Superior temporal gyrus (tissue), 1 donor: ENCODE measurements around the gene IFNG.

Experiments
- DNase-seq: peaks from one replicate; pipeline ENCODE4 v3.0.0-alpha.2; 2016; ENCODE audit errors: extremely low spot score

The IFNG gene

DNA sequence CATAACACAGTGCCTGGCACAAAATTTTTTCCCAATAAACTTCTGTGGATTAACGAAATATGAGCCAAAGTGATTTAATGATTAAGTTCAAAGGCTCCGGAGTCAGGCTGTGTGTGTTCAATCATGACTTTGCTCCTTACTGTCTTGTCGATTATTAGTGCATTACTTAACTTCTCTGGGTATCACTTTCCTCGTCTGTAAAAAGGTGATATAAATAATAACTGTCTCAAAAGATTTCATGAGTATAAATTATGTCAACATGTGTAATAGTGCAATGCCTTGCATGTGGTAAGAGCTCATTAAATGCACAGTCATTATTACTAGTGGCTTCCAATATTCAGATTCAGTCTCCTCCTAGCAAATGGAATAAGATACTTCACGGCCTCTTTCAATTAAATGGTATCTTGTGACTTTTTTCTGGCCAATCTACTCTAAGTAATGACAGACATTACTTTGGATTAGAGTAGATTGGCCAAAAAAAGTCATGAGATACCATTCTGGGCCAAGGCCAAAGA, 6.8 kb upstream of the IFNG start:
- DNase-seq = no peak

DNA sequence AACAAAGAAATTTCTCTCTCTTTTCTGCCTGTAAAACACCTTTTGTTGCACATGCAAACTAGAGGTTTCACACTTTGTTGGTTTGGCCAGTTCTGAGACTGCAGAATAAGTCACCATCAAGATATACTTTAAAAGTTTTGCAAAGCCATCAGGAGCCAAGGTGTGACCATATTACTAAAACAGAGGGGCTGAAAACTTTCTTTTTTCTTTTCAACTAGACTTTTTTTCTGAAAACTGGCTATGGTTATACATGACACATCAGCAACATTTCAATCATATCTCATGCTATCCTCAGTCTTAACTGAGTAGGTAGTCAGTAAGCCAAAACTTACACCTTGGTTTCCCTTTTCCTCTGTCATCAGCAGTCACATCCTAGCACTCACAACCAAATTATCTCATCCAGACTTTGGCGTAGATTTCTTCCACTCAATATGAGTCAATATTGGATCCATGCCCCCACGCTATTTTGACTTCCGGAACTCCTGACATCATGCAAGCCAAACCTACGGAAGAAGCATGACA, 4.1 kb upstream of the IFNG start:
- DNase-seq = no peak

DNA sequence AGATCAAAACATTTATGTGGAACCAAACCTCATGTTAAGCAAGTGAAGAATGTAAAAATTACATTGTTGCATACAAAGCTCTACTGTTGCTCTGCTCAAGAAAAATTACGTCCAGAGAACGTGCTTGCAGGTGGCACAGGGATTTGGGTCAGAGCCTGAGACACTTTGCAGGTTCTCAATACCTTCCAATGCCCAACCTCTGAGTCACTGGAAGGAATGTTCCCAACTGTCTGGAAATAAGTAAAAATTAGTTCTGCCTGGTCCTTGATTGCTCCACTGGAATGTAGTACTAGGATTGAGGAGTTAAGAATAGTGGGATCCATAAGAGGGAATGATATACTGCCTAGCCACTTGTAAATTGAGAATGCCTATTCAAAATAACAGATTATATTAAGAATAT, 2.8 kb upstream of the IFNG start:
- no peak for DNase-seq

DNA sequence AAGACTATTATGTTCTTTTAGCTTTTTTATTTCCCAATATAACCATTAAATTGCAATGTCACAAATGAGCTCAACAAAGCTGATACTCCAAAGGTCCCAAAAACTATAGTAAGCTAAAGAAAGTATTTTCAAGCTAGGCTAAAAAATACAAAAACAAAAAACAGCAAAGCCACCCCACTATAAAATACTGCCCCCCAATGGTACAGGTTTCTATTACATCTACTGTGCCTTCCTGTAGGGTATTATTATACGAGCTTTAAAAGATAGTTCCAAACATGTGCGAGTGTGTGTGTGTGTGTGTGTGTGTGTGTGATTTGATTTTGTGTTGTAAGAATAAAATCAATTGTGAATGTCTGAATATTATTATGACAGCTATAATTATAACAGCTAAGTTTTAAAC, 1.1 kb downstream of the IFNG start:
- DNase-seq = no peak

DNA sequence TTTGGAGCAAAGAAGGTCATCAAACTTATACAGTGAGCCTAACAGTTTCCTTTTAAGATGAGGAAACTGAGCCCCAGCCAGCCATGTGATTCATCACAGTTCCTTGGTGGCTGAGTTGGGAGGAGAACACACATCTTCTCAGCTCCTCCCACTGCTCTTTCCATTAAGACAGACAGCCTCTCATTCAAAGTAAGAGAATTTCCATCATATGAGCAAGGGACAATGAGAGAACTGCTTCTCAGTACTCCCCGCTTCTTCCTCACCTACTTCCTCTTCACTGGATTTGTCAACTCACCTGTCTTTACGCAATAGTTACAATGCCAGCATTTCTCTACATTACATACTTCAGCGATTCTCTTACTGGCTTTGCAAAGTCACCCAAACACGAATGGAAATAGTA, 2.2 kb downstream of the IFNG start:
- no peak for DNase-seq

DNA sequence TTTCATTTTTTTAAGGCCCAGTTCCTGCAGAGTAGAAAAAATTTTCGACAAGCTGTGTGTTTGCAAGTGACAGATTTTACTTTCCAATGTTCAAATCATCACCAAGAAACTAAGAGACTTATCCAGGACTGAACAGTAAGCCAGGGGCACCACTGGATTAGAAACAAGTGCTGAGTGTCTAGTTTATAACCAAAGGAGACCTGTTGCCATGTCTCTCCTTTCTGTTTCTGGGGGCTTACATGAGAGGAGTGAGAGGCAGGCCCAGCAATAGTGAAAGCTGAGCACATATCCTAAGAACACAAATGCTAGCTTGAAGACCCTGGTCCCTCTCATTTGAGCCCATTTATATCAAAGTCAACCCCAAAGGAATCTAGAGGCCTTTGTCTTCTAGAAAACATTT, 2.9 kb downstream of the IFNG start:
- DNase-seq = no peak

DNA sequence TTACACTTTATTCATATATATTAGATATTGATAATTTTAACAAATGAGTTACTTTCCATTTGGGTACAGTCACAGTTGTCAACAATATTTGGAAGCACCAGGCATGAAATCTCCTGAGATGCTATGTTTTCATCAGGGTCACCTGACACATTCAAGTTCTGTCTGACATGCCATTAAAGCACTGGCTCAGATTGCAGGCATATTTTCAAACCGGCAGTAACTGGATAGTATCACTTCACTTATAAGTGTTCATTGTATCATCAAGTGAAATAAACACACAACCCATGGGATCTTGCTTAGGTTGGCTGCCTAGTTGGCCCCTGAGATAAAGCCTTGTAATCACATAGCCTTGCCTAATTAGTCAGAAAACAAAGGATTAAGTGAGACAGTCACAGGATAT, 4.8 kb downstream of the IFNG start:
- no peak for DNase-seq

DNA sequence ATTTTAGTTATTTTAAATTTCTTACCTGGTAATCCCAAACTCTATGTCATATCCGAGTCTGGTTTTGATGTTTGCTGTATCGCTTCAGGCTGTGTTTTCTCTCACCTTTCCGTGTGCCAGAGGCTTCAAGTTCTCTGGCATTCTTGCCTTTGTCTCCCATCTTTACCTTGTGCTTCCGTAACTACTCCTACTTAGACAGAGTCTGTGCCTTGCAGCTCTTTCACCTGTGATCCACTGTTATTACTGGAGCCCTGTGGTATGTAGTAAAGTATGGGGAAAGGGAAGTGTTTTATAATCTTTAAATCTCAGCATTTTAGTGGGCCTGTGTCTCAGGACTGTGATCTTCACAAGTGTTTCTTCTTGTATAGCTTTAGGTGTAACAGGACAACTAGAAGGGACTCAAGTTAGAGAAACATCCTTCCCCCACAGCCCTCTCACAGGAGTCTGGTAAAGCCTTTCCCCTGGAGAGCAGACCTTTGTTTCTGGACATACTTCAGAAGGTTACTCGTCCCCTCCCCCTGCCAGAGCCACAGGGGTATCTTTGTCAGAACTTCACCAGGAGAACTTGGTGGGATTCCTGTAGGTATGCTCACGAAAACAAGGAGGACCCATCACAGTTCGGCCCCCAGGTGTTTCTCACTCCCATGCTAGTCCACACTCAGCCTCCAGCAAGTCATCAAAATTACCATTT, 11.1 kb downstream of the IFNG start:
- no peak for DNase-seq

DNA sequence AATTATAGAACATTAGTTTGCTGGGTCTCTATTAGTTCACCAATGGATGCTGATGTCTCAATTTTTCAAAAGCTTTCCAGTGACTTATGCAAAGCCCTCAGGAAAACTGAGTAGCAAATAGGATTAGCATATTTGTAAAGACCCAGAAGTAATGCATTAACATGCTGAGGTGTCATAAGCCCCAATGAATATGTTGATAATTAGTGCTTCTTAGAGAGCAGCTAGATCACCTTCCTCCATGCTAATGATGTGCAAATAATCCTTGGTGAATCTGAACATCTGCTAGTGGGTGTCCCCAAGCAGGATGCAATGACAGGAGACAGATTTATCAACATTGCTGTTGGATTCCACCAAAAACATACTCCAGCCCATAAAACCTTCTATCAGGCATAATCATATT, 19.0 kb downstream of the IFNG start:
- DNase-seq = no peak

DNA sequence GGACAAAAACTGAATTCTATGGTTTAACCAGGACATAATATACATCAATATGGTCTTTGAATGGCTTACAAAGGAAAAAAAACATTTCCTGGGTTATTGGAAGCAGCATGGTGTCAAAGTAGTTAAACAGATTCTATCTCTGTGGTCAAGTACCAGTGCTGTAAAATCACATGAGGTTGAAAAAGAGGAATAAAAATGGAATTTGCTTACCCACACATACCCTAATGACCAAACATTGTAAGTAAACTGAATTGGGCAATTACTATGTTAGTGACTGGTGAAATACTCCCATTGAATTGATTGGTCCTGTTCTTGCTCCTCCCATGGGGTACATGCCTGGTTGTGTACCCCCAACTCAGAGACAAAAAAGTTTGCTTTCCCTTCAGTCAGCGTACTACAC, 19.6 kb downstream of the IFNG start:
- no peak for DNase-seq

DNA sequence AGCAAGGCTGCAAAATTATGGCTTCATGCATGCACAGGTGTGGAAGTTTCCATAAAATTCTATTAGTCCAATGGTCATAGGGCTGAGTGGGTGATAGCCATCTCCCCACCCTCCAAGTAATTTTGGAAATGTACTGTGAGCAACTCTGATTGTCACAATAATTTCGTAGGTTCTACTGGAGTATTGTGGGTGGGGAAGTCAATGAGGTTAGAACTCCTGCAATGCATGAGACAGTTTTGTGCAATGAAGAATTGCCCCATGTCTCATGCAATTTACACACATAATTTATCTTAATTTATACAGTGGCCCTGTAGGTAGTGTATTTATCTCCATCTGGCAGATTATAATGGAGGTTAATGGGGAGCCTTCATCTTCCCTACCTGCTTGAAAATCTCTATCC, 20.5 kb downstream of the IFNG start:
- no peak for DNase-seq

DNA sequence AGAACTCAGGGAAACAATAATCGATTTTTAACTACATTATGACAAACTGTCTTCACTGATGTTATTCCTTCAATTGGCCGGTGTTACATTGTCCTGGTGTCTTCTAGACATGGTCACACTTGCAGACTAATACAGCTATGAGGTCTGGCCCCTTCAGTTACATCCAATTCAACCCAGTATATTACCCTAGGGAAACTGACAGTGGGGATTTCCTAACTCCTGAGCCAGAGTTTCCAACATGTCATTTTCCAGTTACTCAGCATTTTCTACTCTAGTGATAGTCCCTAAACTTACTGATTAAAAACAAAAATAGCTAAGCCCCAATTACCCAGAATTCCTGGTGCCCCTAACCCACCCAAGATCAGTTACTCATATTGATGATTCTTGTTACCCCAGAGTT, 21.1 kb downstream of the IFNG start:
- no peak for DNase-seq

DNA sequence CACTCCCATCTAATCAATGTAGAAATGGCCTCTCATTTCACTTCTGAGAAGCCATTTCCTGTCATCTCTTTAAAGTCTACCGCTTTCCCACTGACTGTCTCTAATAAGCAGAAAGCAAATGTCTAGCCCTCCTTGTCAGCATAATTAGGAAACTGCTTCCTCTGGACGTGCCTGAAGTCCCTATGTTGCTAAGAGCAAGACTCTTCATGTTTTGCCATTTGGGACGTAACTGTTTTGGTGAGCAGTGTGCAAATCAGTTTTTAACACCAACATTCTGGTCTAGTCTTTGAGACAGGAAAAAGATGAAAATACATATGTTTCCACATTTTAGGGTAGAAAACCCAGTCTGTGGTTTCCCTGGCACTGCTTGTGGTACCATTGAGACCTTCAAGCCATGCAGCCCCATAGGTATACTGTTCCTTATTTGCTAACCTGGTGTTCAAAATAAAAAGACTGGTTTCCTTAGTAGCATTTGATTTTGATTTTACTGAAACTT, 22.2 kb downstream of the IFNG start:
- no peak for DNase-seq

DNA sequence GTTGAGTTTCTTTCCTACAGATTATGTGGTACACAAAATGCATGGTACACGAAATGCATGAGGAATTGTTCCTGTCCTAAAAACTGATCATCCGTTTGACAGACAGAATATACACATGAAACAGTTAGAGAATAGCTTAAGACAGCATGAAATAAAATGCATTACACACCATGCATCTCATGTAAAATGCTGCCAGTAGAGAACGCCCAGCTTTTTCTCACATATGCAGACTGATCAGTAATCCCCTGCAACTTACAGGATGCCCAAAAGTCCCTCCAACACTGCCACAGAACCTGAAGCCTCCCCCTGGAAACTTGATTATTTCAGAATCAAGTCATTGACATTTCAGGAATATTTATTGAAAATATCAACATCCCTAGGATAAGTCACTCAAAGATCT, 24.0 kb downstream of the IFNG start:
- DNase-seq = no peak

DNA sequence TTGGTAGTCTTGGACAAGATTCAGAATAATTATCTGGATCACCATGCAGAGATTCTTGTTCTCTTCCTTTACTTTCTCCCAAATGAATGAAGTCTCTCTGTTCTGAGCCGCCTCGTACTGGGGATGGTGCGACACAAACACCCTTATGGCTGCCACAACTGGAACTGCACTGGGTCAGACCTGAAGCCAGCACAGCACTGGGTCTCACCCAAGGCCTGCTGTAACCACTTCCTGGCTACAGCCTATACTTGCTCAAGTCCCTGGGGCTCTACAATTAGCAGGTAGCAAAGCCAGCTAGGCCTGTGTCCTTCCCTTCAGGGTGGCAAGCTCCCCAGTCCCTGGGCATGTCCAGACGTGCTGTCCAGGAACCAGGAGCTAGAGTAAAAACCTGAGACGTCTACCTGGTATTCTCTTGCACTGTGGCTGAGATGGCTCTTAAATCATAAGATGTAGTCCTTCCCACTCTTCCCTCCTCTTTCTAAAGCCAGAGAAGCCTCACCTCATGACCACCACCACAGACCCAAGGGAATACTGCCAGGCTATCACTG, 27.6 kb downstream of the IFNG start:
- no peak for DNase-seq

DNA sequence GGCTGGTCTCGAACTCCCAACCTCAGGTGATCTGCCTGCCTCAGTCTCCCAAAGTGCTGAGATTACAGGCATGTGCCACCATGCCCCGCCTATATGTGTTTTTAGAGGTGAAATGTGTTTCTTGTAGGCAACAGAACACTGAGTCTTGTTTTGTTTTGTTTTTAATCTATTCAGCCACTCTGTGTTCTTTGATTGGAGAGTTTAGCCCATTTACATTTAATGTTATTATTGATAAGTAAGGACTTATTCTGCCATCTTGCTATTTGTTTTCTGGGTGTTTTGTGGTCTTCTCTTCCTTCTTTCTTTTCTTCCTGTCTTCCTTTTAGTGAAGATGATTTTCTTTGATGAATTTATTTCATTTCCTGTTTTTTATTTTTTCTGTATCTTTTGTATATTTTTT, 29.6 kb downstream of the IFNG start:
- no peak for DNase-seq

DNA sequence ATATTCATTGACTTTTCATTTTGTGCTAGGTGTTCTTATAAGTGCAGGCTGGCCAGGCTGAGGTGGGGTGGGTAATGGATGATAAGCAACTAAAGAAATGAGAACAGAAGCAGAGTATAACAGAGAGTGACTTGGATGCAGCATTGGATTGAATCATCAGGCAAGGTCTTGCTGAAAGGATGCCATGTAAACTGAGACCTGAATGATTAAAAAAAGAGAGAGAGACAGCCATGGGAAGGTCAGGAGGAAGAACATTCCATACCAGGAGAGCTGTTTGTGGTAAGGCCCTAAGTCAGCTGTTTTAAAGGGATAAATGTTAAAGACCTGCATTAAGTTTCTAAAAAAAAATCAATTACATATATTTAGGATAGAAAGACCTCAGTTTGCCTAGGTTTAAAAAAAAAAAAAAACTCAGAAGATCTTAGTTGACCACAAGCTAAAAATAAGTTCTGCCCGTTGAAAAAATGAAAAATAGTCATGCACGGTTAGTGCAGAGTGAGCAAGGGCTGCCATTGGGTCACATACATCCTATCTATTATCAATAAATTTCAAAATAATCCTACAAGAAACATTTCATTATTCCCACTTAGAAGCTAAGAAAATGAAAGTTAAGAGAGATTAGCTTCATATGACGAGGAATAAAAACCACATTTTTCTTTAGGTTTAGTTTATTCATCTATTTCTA, 37.2 kb downstream of the IFNG start:
- DNase-seq = no peak

DNA sequence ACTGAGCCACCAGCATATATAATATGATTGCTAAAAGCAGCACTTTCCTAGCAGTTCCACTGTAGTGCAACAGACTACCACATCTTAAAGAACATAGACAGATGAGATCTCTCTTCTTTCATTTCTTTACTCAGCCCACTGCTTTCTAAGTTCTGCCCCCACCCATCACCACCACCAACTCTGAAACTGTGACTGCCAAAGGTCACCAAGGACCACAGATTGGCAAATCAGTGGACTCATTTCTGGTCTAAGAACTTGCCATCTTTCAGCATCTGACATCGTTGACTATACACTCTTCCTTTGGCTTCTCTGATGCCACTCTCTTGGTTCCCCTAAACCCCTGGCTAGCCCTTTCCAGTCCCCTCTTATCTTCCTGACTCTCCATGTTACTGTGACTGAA, 38.4 kb downstream of the IFNG start:
- no peak for DNase-seq

DNA sequence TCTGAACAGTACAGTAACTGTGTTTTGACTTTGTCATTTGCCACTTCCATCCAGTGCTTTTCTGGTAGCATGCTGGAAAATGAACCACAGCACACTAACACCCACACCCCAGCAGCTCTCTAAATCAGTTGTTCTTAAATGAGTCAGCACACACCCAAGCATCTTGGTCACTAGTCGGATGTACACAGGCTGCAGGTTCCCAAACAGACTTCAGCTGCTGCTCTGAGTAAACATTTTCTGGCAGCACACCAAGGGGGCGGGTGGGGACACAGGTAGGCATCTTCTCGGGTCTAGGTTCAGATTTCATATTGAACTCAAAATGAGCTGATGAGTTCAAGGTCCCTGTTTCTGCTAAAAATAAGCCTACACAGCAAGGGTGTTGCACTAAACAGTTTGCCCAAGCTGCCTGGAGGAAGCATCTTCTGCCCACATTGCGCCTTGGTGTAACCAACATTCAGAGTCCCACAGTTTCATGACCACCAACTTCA, 39.8 kb downstream of the IFNG start:
- DNase-seq = peak; percentile 23

DNA sequence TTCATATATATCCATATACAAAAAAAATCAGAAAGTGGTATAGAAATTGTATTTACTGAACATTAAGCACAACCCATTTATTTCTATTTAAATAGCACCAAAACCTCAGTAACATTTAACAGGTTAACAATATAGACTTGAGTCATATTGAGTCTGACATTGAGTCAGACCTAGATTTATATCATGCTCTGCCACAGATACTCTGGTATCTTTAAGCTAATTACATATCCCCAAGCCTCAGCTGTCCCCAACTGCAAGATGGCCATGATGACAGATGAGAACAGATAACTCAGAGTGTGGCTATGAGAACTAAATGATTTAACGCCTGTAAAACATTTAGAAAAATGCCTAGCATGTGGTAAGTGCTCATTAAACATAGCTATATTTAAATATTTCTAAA, 40.3 kb downstream of the IFNG start:
- no peak for DNase-seq

DNA sequence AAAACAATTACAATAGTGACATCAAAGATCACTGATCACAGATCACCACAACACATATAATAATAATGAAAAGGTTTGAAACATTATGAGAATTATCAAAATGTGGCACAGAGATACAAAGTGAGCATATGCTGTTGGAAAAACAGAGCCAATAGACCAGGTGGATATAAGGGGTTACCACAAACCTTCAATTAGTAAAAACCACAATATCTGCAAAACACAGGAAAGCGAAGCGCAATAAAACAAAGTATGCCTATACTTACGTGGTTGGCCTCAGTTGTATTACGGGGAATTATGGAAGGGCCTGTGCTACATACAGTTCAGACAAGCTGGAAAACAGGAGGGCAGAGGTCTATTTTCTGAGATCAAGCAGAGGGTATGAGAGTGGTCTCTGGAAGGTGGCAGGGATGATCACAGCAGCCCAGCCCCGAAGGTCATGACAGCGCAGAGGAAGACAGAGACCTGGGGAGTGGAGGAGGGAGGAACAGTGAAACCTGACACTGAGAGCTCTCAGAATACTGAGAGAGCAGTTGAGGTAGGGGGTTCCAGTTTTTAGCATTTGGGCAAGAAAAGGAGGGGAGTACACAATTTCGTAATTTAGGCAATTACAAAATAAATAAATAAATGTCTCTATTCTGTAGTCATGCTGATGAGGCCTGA, 41.3 kb downstream of the IFNG start:
- no peak for DNase-seq

DNA sequence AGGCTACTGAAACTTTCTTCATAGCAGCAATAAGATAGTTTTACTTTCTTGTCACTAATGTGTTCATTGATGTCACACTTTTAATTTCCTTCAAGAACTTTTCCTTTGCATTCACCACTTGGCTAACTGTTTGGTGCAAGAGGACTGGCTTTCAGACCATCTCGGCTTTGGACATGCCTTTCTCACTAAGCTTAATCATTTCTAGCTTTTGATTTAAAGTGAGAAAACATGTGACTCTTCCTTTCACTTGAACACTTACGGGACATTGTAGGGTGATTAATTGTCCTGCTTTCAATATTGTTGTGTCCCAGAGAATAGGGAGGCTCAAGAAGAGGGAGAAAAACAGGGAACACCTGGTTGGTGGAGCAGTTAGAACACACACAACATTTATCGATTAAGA, 41.9 kb downstream of the IFNG start:
- no peak for DNase-seq
